GM12873 (cell line): ENCODE results near the gene NAXE.

ENCODE experiments used
- CTCF ChIP-seq: IDR thresholded peaks from 2 replicates; pipeline ENCODE4 v1.5.1; 2012; ENCODE audit warnings: low read depth, mild to moderate bottlenecking, moderate library complexity, low read length, control low read depth; ENCODE audit not compliant: insufficient read depth; ENCODE audit errors: missing control alignments

NAXE gene

DNA sequence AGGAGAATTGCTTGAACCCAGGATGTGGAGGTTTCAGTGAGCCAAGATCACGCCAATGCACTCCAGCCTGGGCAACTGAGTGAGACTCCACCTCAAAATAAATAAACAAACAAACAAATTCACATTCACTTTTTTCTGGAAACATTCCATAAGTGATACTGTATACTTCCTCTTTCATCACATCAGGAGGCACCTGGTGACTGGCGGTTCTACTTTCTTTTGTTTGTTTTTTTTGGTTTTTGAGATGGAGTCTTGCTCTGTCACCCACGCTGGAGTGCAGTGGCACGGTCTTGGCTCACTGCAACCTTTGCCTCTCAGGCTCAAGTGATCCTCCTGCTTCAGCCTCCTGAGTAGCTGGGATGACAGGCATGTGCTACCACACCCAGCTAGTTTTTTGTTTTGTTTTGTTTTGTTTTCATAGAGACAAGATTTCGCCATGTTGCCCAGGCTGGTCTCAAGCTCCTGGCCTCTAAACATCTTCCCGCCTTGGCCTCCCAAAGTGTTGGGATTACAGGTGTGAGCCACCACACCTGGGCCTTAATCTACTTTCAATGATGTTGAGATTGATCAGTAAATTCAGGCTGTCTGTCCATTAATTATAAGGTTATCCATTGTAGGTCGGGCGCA, 38.4 kb downstream of the NAXE start:
- no peak for TF ChIP-seq CTCF

GRCh38 chr1:156632355-156632754, 40.8 kb downstream of the NAXE start:
- TF ChIP-seq CTCF, result no peak

- no peak for TF ChIP-seq CTCF
These were observed 46.8 kb downstream of the NAXE start for GRCh38 chr1:156638189-156638985.

GRCh38 chr1:156639601-156640101, 48.1 kb downstream of the NAXE start:
- TF ChIP-seq CTCF, result no peak

- TF ChIP-seq CTCF, result no peak
These were observed 49.5 kb downstream of the NAXE start for GRCh38 chr1:156640842-156641706.

GRCh38 chr1:156641761-156642264, 50.2 kb downstream of the NAXE start, which contains the start of gene BCAN:
TSS of gene BCAN (plus strand) at chr1:156642117. CDS start at chr1:156646055, 3,938 bp downstream.
- TF ChIP-seq CTCF, result no peak
